ENCODE measurements around the gene UBR3. TPM values are rescaled to one million over a fixed set of nuclear protein-coding genes. Genes with fewer than 3 reads are reported as not detected.
"Not testable (repeated sequence)": the region's sequence is repeated elsewhere in the genome, so short reads cannot be mapped to it uniquely, and the experiment has no call there.

Gene UBR3
- total RNA-seq, 1 experiment from 2014 or later, result 26.3 TPM

DNA sequence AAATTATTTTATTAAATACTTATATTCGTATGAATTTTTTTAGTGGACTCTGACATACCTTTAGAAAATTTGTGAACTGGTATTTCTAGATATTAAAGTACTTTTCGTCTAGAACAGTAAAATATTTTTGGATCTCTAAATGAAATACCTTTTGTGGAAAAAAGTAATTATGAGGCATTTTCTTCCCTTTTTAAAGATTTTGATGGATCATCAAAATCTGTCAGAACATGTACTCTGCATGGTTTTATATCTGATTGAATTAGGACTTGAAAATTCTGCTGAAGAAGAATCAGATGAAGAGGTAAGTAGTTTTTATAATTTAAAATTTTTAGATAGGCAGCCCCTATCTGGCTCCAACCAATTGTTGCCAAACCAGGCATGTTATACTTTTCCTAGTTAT, 118.8 kb downstream of the UBR3 start:
- no peak for DNase-seq (ENCODE audit: low read depth)

- DNase-seq (ENCODE audit: low read depth), result no peak
Observed at GRCh38 chr2:169946546-169946945, 119.3 kb downstream of the UBR3 start.

GRCh38 chr2:169955940-169956339, 128.7 kb downstream of the UBR3 start:
- DNase-seq (ENCODE audit: low read depth), result no peak

DNA sequence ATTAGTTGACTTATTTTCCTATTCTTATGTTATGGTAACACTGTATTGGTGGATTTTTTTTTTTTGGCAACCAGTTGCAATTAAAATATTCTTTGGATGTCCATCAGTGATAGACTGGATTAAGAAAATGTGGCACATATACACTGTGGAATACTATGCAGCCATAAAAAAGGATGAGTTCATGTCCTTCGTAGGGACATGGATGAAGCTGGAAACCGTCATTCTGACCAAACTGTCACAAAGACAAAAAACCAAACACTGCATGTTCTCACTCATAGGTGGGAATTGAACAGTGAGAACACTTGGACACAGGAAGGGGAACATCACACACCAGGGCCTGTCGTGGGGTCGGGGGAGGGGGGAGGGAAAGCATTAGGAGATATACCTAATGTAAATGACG, 130.0 kb downstream of the UBR3 start:
- not testable (repeated sequence) for DNase-seq (ENCODE audit: low read depth)

- DNase-seq (ENCODE audit: low read depth), result peak; percentile 85
Observed at GRCh38 chr2:169961911-169962310, 134.7 kb downstream of the UBR3 start.

DNA sequence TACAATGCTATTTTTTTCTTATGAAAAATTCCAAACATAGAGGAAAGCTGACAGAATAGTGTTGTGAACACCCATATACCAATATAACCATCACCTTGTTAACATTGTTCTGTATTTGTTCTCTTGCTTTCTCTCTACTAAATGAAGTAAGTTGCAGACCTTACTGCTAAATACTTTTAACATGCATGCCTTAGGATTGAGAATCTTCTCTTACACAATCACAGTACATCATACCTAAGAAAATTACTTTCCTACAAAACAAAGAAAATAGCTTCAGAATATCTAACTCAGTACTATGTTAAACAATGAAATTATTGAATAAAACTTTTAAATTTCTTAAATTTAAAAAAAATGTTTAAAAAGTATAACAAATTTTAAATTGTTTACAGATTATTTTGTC, 136.5 kb downstream of the UBR3 start:
- DNase-seq (ENCODE audit: low read depth), result no peak

GRCh38 chr2:169964740-169965139, 137.5 kb downstream of the UBR3 start:
- peak; percentile 32 for DNase-seq (ENCODE audit: low read depth)

GRCh38 chr2:169965495-169965894, 138.2 kb downstream of the UBR3 start:
- DNase-seq (ENCODE audit: low read depth), result peak; percentile 46

DNA sequence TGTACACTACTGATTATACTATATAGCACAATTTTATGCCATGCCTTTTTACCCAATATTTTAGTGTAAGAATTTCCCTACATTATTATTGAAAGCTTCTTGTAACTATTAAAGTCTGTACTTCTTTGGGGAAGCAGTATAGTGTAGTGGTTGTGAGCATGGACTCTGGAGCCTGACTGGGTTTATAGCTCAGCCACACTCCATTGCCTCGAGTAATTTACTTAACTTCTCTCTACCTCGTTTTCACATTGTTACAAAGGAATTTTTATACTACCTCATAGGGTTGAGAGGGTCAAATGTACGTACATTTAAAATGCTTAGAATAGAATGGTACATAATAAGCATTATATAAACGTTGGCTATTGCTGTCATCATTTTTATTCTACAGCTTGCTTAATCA, 139.2 kb downstream of the UBR3 start:
- no peak for DNase-seq (ENCODE audit: low read depth)

DNA sequence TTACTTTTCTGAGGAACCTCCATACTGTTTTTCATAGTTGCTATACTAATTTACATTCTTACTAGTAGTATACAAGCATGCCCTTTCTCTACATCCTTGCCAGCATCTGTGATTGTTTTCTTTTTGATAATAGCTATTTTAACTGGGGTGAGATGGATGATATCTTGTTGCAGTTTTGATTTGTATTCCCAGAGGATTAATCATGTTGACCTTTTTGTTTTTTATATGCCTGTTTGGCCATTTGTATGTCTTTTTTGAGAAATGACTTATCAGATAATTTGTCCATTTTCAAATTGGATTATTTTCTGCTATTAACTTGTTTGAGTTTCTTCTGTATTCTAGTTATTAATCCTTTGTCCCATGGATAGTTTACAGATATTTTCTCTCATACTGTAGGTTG, 141.5 kb downstream of the UBR3 start:
- no peak for DNase-seq (ENCODE audit: low read depth)

GRCh38 chr2:169975221-169975620, 148.0 kb downstream of the UBR3 start:
- no peak for DNase-seq (ENCODE audit: low read depth)

DNA sequence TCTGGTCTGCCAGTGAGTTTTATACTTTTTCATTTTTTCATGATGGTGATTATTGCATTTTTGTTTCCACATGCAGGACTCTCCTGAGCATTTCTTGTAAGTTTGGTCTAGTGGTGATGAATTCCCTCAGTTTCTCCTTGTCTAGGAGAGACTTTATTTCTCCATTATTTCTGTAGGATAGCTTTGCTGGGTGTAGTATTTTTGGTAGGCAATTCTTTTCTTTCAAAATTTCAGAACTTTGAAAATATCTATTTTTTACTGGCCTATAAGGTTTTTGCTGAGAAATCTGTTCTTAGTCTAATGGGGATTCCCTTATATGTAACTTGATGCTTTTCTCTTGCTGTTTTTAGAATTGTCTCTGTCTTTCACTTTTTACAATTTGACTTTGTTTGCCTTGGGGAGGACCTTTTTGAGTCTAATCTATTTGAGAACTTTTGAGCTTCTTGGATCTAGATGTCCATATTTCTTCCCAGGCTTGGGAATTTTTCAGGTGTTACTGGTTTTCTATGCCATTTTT, 149.1 kb downstream of the UBR3 start:
- DNase-seq (ENCODE audit: low read depth), result no peak

- peak; percentile 10 for DNase-seq (ENCODE audit: low read depth)
Observed at GRCh38 chr2:169977530-169977929, 150.3 kb downstream of the UBR3 start.

- DNase-seq (ENCODE audit: low read depth), result no peak
Observed at GRCh38 chr2:169978402-169979017, 151.3 kb downstream of the UBR3 start.

DNA sequence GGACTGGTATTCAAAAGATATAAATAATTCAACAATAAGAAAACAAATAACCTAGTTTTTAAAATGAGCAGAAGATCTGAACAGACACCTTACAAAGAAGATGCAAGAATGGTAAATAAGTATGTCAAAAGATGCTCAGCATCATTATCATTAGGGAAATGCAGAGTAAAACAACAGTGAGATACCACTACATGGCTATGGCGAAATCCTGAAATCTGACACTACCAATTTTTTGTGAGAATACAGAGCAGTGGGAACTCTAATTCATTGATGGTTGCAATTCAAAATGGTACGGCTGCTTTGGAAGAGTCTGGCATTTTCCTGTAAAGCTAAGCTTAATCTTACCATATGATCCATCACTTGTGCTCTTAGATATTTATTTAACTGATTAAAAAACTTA, 151.8 kb downstream of the UBR3 start:
- no peak for DNase-seq (ENCODE audit: low read depth)

- DNase-seq (ENCODE audit: low read depth), result no peak
Observed at GRCh38 chr2:169980001-169980400, 152.7 kb downstream of the UBR3 start.

GRCh38 chr2:169980643-169981042, 153.4 kb downstream of the UBR3 start:
- no peak for DNase-seq (ENCODE audit: low read depth)

DNA sequence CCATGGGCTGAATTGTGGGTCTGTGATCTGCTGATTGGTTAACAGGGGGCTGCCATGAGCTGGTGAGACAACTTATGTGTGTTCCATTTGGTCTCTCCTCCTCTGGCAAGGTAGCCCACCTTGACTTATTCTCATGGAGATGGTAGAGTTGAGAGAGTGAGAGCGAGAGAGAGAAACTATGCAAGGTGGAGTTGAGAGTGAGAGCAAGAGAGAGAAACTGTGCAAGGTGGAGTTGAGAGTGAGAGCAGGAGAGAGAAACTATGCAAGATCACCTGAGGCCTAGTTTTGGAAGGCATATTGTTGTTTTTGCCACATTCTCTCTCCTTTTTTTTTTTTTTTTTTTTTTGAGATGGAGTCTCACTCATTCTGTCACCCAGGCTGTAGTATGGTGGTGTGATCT, 155.7 kb downstream of the UBR3 start:
- DNase-seq (ENCODE audit: low read depth), result no peak

- DNase-seq (ENCODE audit: low read depth), result no peak
Observed at GRCh38 chr2:169983506-169983905, 156.3 kb downstream of the UBR3 start.

DNA sequence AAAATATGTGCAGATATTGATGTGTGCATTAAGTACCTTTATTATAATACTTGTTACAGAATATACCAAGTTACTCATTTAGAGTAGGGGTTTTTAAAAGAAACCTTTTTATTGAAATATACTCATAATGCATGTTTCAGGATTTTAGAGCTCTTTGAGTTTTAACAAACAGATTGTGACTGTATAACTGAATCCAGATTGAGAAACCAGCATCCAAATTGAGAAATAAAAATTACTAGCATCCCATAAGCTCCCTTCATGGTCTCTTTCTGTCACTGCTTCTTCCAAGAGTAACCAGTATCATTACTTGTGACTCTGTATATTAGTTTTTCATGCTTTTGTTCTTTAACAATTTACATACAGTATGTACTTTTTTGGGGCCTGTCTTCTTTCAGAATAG, 156.9 kb downstream of the UBR3 start:
- DNase-seq (ENCODE audit: low read depth), result no peak

- DNase-seq (ENCODE audit: low read depth), result no peak
Observed at GRCh38 chr2:169994752-169995151, 167.5 kb downstream of the UBR3 start.

- DNase-seq (ENCODE audit: low read depth), result no peak
Observed at GRCh38 chr2:169997140-169997887, 170.1 kb downstream of the UBR3 start.

- peak; percentile 7 for DNase-seq (ENCODE audit: low read depth)
Observed at GRCh38 chr2:169999054-169999453, 171.8 kb downstream of the UBR3 start.

All from LHCN-M2 (cell line).